PC-3 (cell line): ENCODE measurements around the gene SPAG4. TPM values are rescaled to one million over a fixed set of nuclear protein-coding genes. Genes with fewer than 3 reads are reported as not detected.

Source experiments
- total RNA-seq: library from RNA; depleted of rRNA; stranded (reverse); fragments of >200 nt; gene quantifications from 2 replicates; pipeline ENCODE4 v1.2.3, GENCODE V29; 2014; rRNA removed

SPAG4 gene
- total RNA-seq, 1 experiment from 2014 or later: 9.7 TPM

Other genes with a start within 250 kb of the SPAG4 start
- 36.4 and 38.1 TPM in 2 replicates for gene UQCC1, start 203.9 kb upstream of the SPAG4 start, total RNA-seq
- gene GDF5, start 177.6 kb upstream of the SPAG4 start, total RNA-seq: not detected in 2 replicates
- gene CEP250, start 160.2 kb upstream of the SPAG4 start, total RNA-seq: 52.5 and 75.0 TPM in 2 replicates
- not detected in 2 replicates for gene C20orf173, start 86.2 kb upstream of the SPAG4 start, total RNA-seq
- gene ERGIC3, start 73.8 kb upstream of the SPAG4 start, total RNA-seq: 284 and 376 TPM in 2 replicates
- gene CPNE1, start 49.1 kb downstream of the SPAG4 start, total RNA-seq: 222 and 274 TPM in 2 replicates
- gene RBM12, start 49.1 kb downstream of the SPAG4 start, total RNA-seq: 43.5 and 53.6 TPM in 2 replicates
- 71.8 and 75.8 TPM in 2 replicates for gene NFS1, start 83.5 kb downstream of the SPAG4 start, total RNA-seq
- gene ROMO1, start 83.6 kb downstream of the SPAG4 start, total RNA-seq: 479 and 530 TPM in 2 replicates
- gene RBM39, start 126.4 kb downstream of the SPAG4 start, total RNA-seq: 286 and 341 TPM in 2 replicates
- 37.2 and 56.3 TPM in 2 replicates for gene PHF20, start 156.2 kb downstream of the SPAG4 start, total RNA-seq